HepG2 (cell line): ENCODE results near the gene GOLGA8S. TPM values are rescaled to one million over a fixed set of nuclear protein-coding genes. Genes with fewer than 3 reads are reported as not detected.

ENCODE experiments used
- polyA plus RNA-seq, 8 experiments: library from polyadenylated mRNA; depleted of rRNA in 3 of 8; stranded (reverse) in 7 of 8; unstranded in 1 of 8; fragments of >200 nt; fragmentation: Illumina TruSeq in 4 of 8; extraction: Trizol in 4 of 8; gene quantifications; 2 replicates each; pipeline versions ENCODE4 v1.2.1 to v1.2.3, GENCODE V29; 2011 to 2016; ENCODE audit warnings: low read depth in 4 of 8, missing spikeins in 1 of 8, mixed read lengths in 1 of 8; ENCODE audit not compliant: insufficient read depth in 1 of 8
- small RNA-seq, 3 experiments: library from RNA; depleted of rRNA; stranded (forward); fragments of <200 nt; gene quantifications; one replicate each; pipeline ENCODE3, GENCODE V24; 2012; ENCODE audit warnings: low read depth in 2 of 3, low replicate concordance in 1 of 3; ENCODE audit not compliant: insufficient read length in 3 of 3, insufficient read depth in 2 of 3
- total RNA-seq, 5 experiments: library from RNA; depleted of rRNA; stranded (reverse); fragments of >200 nt; fragmentation: Illumina TruSeq; extraction: Trizol; gene quantifications; 2 replicates each; pipeline ENCODE4 v1.2.3, GENCODE V29; 2016; ENCODE audit warnings: low read depth in 1 of 5

GOLGA8S gene
- total and polyA plus RNA-seq, 2 of the 13 experiments (the other 11 are each of a cell fraction or from before 2014, with no cell fraction given), result 0.02 to 0.03 TPM

Small RNAs within 50 kb of the gene (small RNA-seq; reads per million reads assigned to genes)
- 0 reads per million in 3 experiments for gene RN7SL536P

Other genes starting within 250 kb of the GOLGA8S start
- not detected in 2 replicates for gene GOLGA6L1, start 217.9 kb upstream of the GOLGA8S start, total RNA-seq (2016; rRNA removed; fragmentation: Illumina TruSeq; extraction: Trizol)
- not detected in 2 replicates for gene GOLGA6L1, start 217.9 kb upstream of the GOLGA8S start, polyA plus RNA-seq (2011; rRNA removed)
- gene GOLGA6L26, start 20.6 kb upstream of the GOLGA8S start, total RNA-seq (2016; rRNA removed; fragmentation: Illumina TruSeq; extraction: Trizol), result not detected in 2 replicates
- not detected in 2 replicates for gene GOLGA6L26, start 20.6 kb upstream of the GOLGA8S start, polyA plus RNA-seq (2011; rRNA removed)
- gene GOLGA6L2, start 92.5 kb downstream of the GOLGA8S start, total RNA-seq (2016; rRNA removed; fragmentation: Illumina TruSeq; extraction: Trizol), result not detected in 2 replicates
- not detected in 2 replicates for gene GOLGA6L2, start 92.5 kb downstream of the GOLGA8S start, polyA plus RNA-seq (2011; rRNA removed)
- gene MKRN3, start 210.9 kb downstream of the GOLGA8S start, total RNA-seq (2016; rRNA removed; fragmentation: Illumina TruSeq; extraction: Trizol), result 4.6 and 5.2 TPM in 2 replicates
- 2.1 and 2.4 TPM in 2 replicates for gene MKRN3, start 210.9 kb downstream of the GOLGA8S start, polyA plus RNA-seq (2011; rRNA removed)